HepG2 (cell line): ENCODE data around the gene RPS6KB2. TPM values are rescaled to one million over a fixed set of nuclear protein-coding genes. Genes with fewer than 3 reads are reported as not detected.

Experiments
- ATAC-seq: fragments of 200-7000 bp; cut with Tn5 transposase; 3 replicates; pipeline ENCODE4 v1.9.1; 2020; ENCODE audit warnings: mild to moderate bottlenecking, moderate library complexity
- BruUV-seq: library from RNA; stranded (reverse); fragments of 400-500 nt; replicated peaks from 2 replicates; lab custom pipeline; 2021; lab: Mats Ljungman, UMichigan
- CTCF ChIA-PET: fragments of 300-600 bp; formaldehyde crosslinking; extraction: SDS; loops from one replicate; lab custom pipeline; 2021; ENCODE audit warnings: low total read pairs, inconsistent platforms, low intra/inter-chr PET ratio; lab: Yijun Ruan, JAX
- POLR2A ChIA-PET: fragments of 350-600 bp; sonication (Branson Sonifier 250); formaldehyde crosslinking; loops from one replicate; lab custom pipeline; 2020; ENCODE audit warnings: antibody characterized with exemption, inconsistent platforms; lab: Yijun Ruan, JAX
- DNase-seq: peaks from one replicate; pipeline ENCODE4 v3.0.0-alpha.2; 2015; ENCODE audit warnings: low spot score
- FAIRE-seq: peaks from 3 replicates; lab custom pipeline; 2011; peaks lifted over from hg19 to GRCh38; lab: Jason Lieb, UNC
- H2AFZ ChIP-seq: one replicate; pipeline ENCODE4 v1.6.1; 2011; ENCODE audit warnings: low read length, inconsistent platforms
- H3K27ac ChIP-seq: fragments of 300-600 bp; 3 replicates; pipeline ENCODE4 v1.8.0; 2011; ENCODE audit warnings: mixed run types, mild to moderate bottlenecking, mixed read lengths, low read length, inconsistent platforms; ENCODE audit not compliant: insufficient read depth; ENCODE audit errors: extremely low read length
- H3K27me3 ChIP-seq, 2 experiments: fragments of 200-600 bp in 1 of 2; 2 replicates in 1 of 2; 3 replicates in 1 of 2; pipeline versions ENCODE4 v1.6.0 to v1.8.0; 2011; ENCODE audit warnings: low read length in 2 of 2, mild to moderate bottlenecking in 2 of 2, moderate library complexity in 2 of 2, inconsistent platforms in 1 of 2; ENCODE audit not compliant: insufficient read depth in 2 of 2, control insufficient read depth in 1 of 2
- H3K36me3 ChIP-seq, 2 experiments: fragments of 200-600 bp in 1 of 2; replicated peaks in 1 of 2; 2 replicates in 1 of 2; 3 replicates in 1 of 2; pipeline versions ENCODE4 v1.5.1 to v1.8.0; 2011; ENCODE audit warnings: low read length in 2 of 2, inconsistent platforms in 1 of 2; ENCODE audit not compliant: insufficient read depth in 2 of 2, control insufficient read depth in 1 of 2
- H3K4me1 ChIP-seq: 2 replicates; pipeline ENCODE4 v1.5.1; 2012; ENCODE audit warnings: low read length, inconsistent platforms; ENCODE audit not compliant: insufficient read depth
- H3K4me2 ChIP-seq: 2 replicates; pipeline ENCODE4 v1.6.0; 2011; ENCODE audit warnings: low read depth, low read length, inconsistent platforms
- H3K4me3 ChIP-seq, 3 experiments: fragments of 200-600 bp in 1 of 3; sonication (generic), shearing (Covaris generic) in 1 of 3; replicated peaks in 1 of 3; 2 replicates each; pipeline ENCODE4 v1.5.1; 2011 to 2016; ENCODE audit warnings: low read length in 3 of 3, inconsistent platforms in 2 of 3, low read depth in 2 of 3, mild to moderate bottlenecking in 2 of 3, control low read depth in 1 of 3, mixed read lengths in 1 of 3; ENCODE audit not compliant: insufficient read depth in 1 of 3
- H3K79me2 ChIP-seq: one replicate; pipeline ENCODE4 v1.6.1; 2011; ENCODE audit warnings: low read length, inconsistent platforms; ENCODE audit not compliant: insufficient read depth
- H3K9ac ChIP-seq: 2 replicates; pipeline ENCODE4 v1.6.0; 2011; ENCODE audit warnings: mild to moderate bottlenecking, low read depth, low read length, inconsistent platforms; ENCODE audit not compliant: insufficient read depth
- H3K9me3 ChIP-seq: 2 replicates; pipeline ENCODE4 v1.5.1; 2012; ENCODE audit warnings: mild to moderate bottlenecking, low read length
- H4K20me1 ChIP-seq: 2 replicates; pipeline ENCODE4 v1.6.0; 2011; ENCODE audit warnings: inconsistent platforms, mild to moderate bottlenecking, low read length, moderate library complexity; ENCODE audit not compliant: insufficient read depth
- HMGXB4 ChIP-seq, 2 experiments: sonication (generic) in 1 of 2; formaldehyde crosslinking in 1 of 2; IDR thresholded peaks; 2 replicates each; pipeline versions ENCODE4 v1.4.0 to v1.6.1; 2018 to 2020; ENCODE audit warnings: missing genetic modification reagents in 2 of 2, borderline replicate concordance in 1 of 2, low read depth in 1 of 2, mild to moderate bottlenecking in 1 of 2, missing biosample characterization in 1 of 2
- KDM6A ChIP-seq: IDR thresholded peaks from 2 replicates; pipeline ENCODE4 v1.6.1; 2016; ENCODE audit warnings: low read depth
- PAF1 ChIP-seq: IDR thresholded peaks from 2 replicates; pipeline ENCODE4 v1.6.1; 2016; ENCODE audit warnings: missing genetic modification reagents, missing compliant biosample characterization
- SIX4 ChIP-seq: sonication (generic); formaldehyde crosslinking; IDR thresholded peaks from 2 replicates; pipeline ENCODE4 v1.4.0; 2020; ENCODE audit warnings: missing genetic modification reagents
- TSC22D2 ChIP-seq: sonication (generic); formaldehyde crosslinking; IDR thresholded peaks from 2 replicates; pipeline ENCODE4 v1.5.1; 2020; ENCODE audit warnings: missing genetic modification reagents, mild to moderate bottlenecking, borderline replicate concordance
- ZKSCAN5 ChIP-seq: sonication (generic); formaldehyde crosslinking; IDR thresholded peaks from 2 replicates; pipeline ENCODE4 v1.5.1; 2020; ENCODE audit warnings: mild to moderate bottlenecking, missing genetic modification reagents
- ZNF235 ChIP-seq: sonication (generic); formaldehyde crosslinking; IDR thresholded peaks from 2 replicates; pipeline ENCODE4 v1.8.1; 2023; ENCODE audit warnings: mild to moderate bottlenecking, missing genetic modification reagents, borderline replicate concordance
- ZNF512 ChIP-seq: sonication (generic); formaldehyde crosslinking; IDR thresholded peaks from 2 replicates; pipeline ENCODE4 v1.4.0; 2020; ENCODE audit warnings: mild to moderate bottlenecking, missing genetic modification reagents
- ZNF775 ChIP-seq: sonication (generic); formaldehyde crosslinking; IDR thresholded peaks from 2 replicates; pipeline ENCODE4 v1.4.0; 2020; ENCODE audit warnings: missing genetic modification reagents, mild to moderate bottlenecking, moderate library complexity, borderline replicate concordance
- ZNF777 ChIP-seq: sonication (generic); formaldehyde crosslinking; IDR thresholded peaks from 2 replicates; pipeline ENCODE4 v1.4.0; 2020; ENCODE audit warnings: missing genetic modification reagents
- WGBS: methylation state at CpG from one replicate; pipeline ENCODE4 v1.1.6; 2017; ENCODE audit warnings: low lambda C conversion rate; 5-methylcytosine and 5-hydroxymethylcytosine counted together
- in situ Hi-C: cut with HindIII; loops from 2 replicates; pipeline ENCODE4 v1.10.0; 2017; ENCODE audit warnings: low pct_unique_long_range_greater_than_20kb; ENCODE audit not compliant: extremely low pct_ligation_motif_present
- intact Hi-C: fragments of 100-400 bp; cut with micrococcal nuclease; formaldehyde crosslinking; loops from one replicate; pipeline ENCODE4 v1.10.0; 2022; ENCODE audit not compliant: unreplicated experiment
- polyA plus RNA-seq, 8 experiments: library from polyadenylated mRNA; depleted of rRNA in 3 of 8; stranded (reverse) in 7 of 8; unstranded in 1 of 8; fragments of >200 nt; fragmentation: Illumina TruSeq in 4 of 8; extraction: Trizol in 4 of 8; gene quantifications; 2 replicates each; pipeline versions ENCODE4 v1.2.1 to v1.2.3, GENCODE V29; 2011 to 2016; ENCODE audit warnings: low read depth in 4 of 8, missing spikeins in 1 of 8, mixed read lengths in 1 of 8; ENCODE audit not compliant: insufficient read depth in 1 of 8
- total RNA-seq, 5 experiments: library from RNA; depleted of rRNA; stranded (reverse); fragments of >200 nt; fragmentation: Illumina TruSeq; extraction: Trizol; gene quantifications; 2 replicates each; pipeline ENCODE4 v1.2.3, GENCODE V29; 2016; ENCODE audit warnings: low read depth in 1 of 5
- TF ChIP-seq, protein P1 (sequence below): sonication (generic); formaldehyde crosslinking; IDR thresholded peaks from 2 replicates; pipeline ENCODE4 v1.8.0; 2022; ENCODE audit warnings: missing genetic modification reagents, mild to moderate bottlenecking, borderline replicate concordance
- TF ChIP-seq, protein P2 (sequence below): sonication (generic); formaldehyde crosslinking; IDR thresholded peaks from 2 replicates; pipeline ENCODE4 v1.4.0; 2020; ENCODE audit warnings: missing genetic modification reagents
- TF ChIP-seq, protein P3 (sequence below): sonication (generic); formaldehyde crosslinking; IDR thresholded peaks from 2 replicates; pipeline ENCODE4 v1.8.0; 2023; ENCODE audit warnings: mild to moderate bottlenecking, missing genetic modification reagents

RPS6KB2 gene
- total and polyA plus RNA-seq, 2 of the 13 experiments (the other 11 are each of a cell fraction or from before 2014, with no cell fraction given): 52.9 to 54.8 TPM

DNA sequence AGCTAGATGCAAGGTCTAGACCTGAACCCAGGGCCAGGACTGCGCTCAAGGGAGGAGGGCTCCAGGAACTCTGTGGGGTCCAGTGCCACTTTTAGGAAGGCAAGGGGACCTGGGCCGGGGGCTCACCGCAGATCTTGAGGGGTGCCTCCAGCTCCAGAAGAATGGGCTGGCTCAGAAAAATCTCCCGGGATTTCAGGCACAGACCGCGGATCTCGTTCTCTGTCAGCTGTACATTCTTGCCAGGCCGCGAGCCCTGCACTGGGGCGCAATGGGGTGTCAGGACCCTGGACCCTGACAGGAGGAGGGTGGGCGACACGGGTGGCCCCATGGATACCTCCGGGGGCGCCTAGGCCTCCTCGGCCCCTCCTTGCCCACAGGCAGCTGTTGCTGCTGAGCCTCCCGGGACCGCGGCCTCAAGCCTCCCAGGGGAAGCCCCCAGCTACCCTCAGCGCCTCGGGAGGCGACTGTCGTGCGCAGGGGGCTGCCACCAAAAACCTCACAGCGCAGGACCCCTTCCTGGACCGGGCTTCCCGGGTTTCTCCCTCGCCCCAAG lies 27.3 kb upstream of the RPS6KB2 start:
- H3K9ac ChIP-seq: peak overlapping the region; percentile 93
- ATAC-seq: no peak; the same call in 1 of the 3 replicates
- H3K9me3 ChIP-seq: no peaks in the 10 kb centered on the region
- no peak for FAIRE-seq
- intact Hi-C loops (no loop called here), in situ Hi-C loops (loop anchor here (5.0 kb wide), 2 partner anchors 66 to 106 kb away; partner anchors contain the start of genes CDK2AP2, PITPNM1 and TMEM134)
- peak overlapping the region; percentile 84 for H3K27ac ChIP-seq
- peaks cover 14% of the 10 kb centered on the region for H3K79me2 ChIP-seq
- POLR2A ChIA-PET: interaction anchor here (0.7 to 6.2 kb wide), 20 partner anchors 8 to 229 kb away, joined by 3 to 81 read pairs (median 7); partner anchors contain the start of genes AIP, ANKRD13D, CLCF1 and CORO1B
- BruUV-seq: TSS peak; percentile 55
- H3K4me2 ChIP-seq: peak overlapping the region; percentile 88
- H3K4me3 ChIP-seq: peak overlapping the region; percentile 77 to 98 (median 94)
- H2AFZ ChIP-seq: no peak overlapping the region
- DNase-seq: no peak
- H3K4me1 ChIP-seq: peaks cover 53% of the 10 kb centered on the region
- CTCF ChIA-PET: interaction anchor here (1.0 kb wide), 2 partner anchors 82 to 105 kb away, joined by 3 to 6 read pairs; partner anchors contain the start of genes AIP and PITPNM1
- no peaks in the 10 kb centered on the region for H3K27me3 ChIP-seq
- 0% methylated on average over 6 of the region's 27 CpGs for WGBS
- H4K20me1 ChIP-seq: peaks cover 3% of the 10 kb centered on the region; the same call in 1 of the 2 replicates
- H3K36me3 ChIP-seq: peaks cover 16 to 21% of the 10 kb centered on the region in 2 experiments; a peak in 4 of 5 replicates
- TF ChIP-seq HMGXB4 (CRISPR knock-in tag; IDR thresholded peaks at IDR 0.05; ENCODE audit: borderline replicate concordance in 1 of 2, low read depth in 1 of 2): 0 out of 4 replicates have a peak, but pooled peaks of 1 of the 2 experiments have one; percentile 25
- TF ChIP-seq, protein P1, sequence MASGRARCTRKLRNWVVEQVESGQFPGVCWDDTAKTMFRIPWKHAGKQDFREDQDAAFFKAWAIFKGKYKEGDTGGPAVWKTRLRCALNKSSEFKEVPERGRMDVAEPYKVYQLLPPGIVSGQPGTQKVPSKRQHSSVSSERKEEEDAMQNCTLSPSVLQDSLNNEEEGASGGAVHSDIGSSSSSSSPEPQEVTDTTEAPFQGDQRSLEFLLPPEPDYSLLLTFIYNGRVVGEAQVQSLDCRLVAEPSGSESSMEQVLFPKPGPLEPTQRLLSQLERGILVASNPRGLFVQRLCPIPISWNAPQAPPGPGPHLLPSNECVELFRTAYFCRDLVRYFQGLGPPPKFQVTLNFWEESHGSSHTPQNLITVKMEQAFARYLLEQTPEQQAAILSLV: 0 out of 2 replicates have a peak, but pooled peaks have one; percentile 24
- no peak for TF ChIP-seq ZNF235 (CRISPR knock-in tag)
- no peak for TF ChIP-seq KDM6A (CRISPR knock-in tag)
- no peak for TF ChIP-seq TSC22D2
- no peak for TF ChIP-seq ZNF512
- TF ChIP-seq ZKSCAN5: no peak
- TF ChIP-seq SIX4 (CRISPR knock-in tag): no peak
- TF ChIP-seq, protein P2, sequence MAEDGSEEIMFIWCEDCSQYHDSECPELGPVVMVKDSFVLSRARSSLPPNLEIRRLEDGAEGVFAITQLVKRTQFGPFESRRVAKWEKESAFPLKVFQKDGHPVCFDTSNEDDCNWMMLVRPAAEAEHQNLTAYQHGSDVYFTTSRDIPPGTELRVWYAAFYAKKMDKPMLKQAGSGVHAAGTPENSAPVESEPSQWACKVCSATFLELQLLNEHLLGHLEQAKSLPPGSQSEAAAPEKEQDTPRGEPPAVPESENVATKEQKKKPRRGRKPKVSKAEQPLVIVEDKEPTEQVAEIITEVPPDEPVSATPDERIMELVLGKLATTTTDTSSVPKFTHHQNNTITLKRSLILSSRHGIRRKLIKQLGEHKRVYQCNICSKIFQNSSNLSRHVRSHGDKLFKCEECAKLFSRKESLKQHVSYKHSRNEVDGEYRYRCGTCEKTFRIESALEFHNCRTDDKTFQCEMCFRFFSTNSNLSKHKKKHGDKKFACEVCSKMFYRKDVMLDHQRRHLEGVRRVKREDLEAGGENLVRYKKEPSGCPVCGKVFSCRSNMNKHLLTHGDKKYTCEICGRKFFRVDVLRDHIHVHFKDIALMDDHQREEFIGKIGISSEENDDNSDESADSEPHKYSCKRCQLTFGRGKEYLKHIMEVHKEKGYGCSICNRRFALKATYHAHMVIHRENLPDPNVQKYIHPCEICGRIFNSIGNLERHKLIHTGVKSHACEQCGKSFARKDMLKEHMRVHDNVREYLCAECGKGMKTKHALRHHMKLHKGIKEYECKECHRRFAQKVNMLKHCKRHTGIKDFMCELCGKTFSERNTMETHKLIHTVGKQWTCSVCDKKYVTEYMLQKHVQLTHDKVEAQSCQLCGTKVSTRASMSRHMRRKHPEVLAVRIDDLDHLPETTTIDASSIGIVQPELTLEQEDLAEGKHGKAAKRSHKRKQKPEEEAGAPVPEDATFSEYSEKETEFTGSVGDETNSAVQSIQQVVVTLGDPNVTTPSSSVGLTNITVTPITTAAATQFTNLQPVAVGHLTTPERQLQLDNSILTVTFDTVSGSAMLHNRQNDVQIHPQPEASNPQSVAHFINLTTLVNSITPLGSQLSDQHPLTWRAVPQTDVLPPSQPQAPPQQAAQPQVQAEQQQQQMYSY (CRISPR knock-in tag): peak; percentile 75; the same call in 1 of the 2 replicates
- TF ChIP-seq ZNF777: 0 out of 2 replicates have a peak, but pooled peaks have one; percentile 5
- TF ChIP-seq ZNF775 (CRISPR knock-in tag): no peak
- TF ChIP-seq, protein P3, sequence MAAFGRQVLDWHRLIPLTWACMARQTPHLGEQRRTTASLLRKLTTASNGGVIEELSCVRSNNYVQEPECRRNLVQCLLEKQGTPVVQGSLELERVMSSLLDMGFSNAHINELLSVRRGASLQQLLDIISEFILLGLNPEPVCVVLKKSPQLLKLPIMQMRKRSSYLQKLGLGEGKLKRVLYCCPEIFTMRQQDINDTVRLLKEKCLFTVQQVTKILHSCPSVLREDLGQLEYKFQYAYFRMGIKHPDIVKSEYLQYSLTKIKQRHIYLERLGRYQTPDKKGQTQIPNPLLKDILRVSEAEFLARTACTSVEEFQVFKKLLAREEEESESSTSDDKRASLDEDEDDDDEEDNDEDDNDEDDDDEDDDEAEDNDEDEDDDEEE (CRISPR knock-in tag): 0 out of 2 replicates have a peak, but pooled peaks have one; percentile 38
- TF ChIP-seq PAF1 (CRISPR knock-in tag): no peak
